HG03558 (cell line): ENCODE results near the gene TRPV2.
"Not testable (repeated sequence)": the region's sequence is repeated elsewhere in the genome, so short reads cannot be mapped to it uniquely, and the experiment has no call there.

Source experiments
- ATAC-seq: cut with Tn5 transposase; IDR thresholded peaks from one replicate; pipeline ENCODE4 v1.9.1; 2021; ENCODE audit warnings: moderate number of reproducible peaks; ENCODE audit not compliant: unreplicated experiment; ENCODE audit errors: extremely low read depth

The TRPV2 gene

GRCh38 chr17:16415031-16415924, at the start of gene TRPV2:
TRPV2 (plus strand) TSS chr17:16415571; CDS start chr17:16417669, 2,098 bp downstream.
- ATAC-seq, result no peak

GRCh38 chr17:16371742-16372141, 43.6 kb upstream of the TRPV2 start:
- no peak for ATAC-seq

- no peak for ATAC-seq
Measured at GRCh38 chr17:16374146-16374938, 41.0 kb upstream of the TRPV2 start.

GRCh38 chr17:16377941-16378341, 37.4 kb upstream of the TRPV2 start:
- no peak for ATAC-seq

- ATAC-seq, result no peak
Measured at GRCh38 chr17:16378636-16379282, 36.6 kb upstream of the TRPV2 start.

- ATAC-seq, result no peak
Measured at GRCh38 chr17:16379654-16380053, 35.7 kb upstream of the TRPV2 start.

- ATAC-seq, result peak; percentile 60
Measured at GRCh38 chr17:16380640-16381495, 34.5 kb upstream of the TRPV2 start, which contains the start of gene UBB. UBB (plus strand) TSS chr17:16381091; CDS start chr17:16381908, 817 bp downstream.

- no peak for ATAC-seq
Measured at GRCh38 chr17:16381496-16381820, 33.9 kb upstream of the TRPV2 start.

- no peak for ATAC-seq
Measured at GRCh38 chr17:16383216-16383615, 32.2 kb upstream of the TRPV2 start.

GRCh38 chr17:16383772-16384287, 31.5 kb upstream of the TRPV2 start:
- ATAC-seq, result no peak

- no peak for ATAC-seq
Measured at GRCh38 chr17:16384557-16384956, 30.8 kb upstream of the TRPV2 start.

GRCh38 chr17:16386126-16386507, 29.3 kb upstream of the TRPV2 start:
- not testable (repeated sequence) for ATAC-seq

GRCh38 chr17:16391451-16391850, 23.9 kb upstream of the TRPV2 start:
- no peak for ATAC-seq

GRCh38 chr17:16392491-16392890, 22.9 kb upstream of the TRPV2 start:
- not testable (repeated sequence) for ATAC-seq

GRCh38 chr17:16395887-16396286, 19.5 kb upstream of the TRPV2 start:
- not testable (repeated sequence) for ATAC-seq

GRCh38 chr17:16396693-16397092, 18.7 kb upstream of the TRPV2 start:
- ATAC-seq, result not testable (repeated sequence)

GRCh38 chr17:16398270-16399267, 16.8 kb upstream of the TRPV2 start:
- ATAC-seq, result no peak

- not testable (repeated sequence) for ATAC-seq
Measured at GRCh38 chr17:16403847-16404246, 11.5 kb upstream of the TRPV2 start.
